Fibroblast of the aortic adventitia (primary cell): ENCODE measurements around the gene KIN. TPM values are rescaled to one million over a fixed set of nuclear protein-coding genes. Genes with fewer than 3 reads are reported as not detected.

Source experiments
- DNase-seq: peaks from one replicate; pipeline ENCODE4 v3.0.0-alpha.2; 2010; ENCODE audit warnings: low read depth
- H3K4me3 ChIP-seq: 2 replicates; pipeline ENCODE4 v1.5.1; 2011; ENCODE audit warnings: low read depth, mild to moderate bottlenecking, control low read depth, low read length, moderate library complexity
- CTCF ChIP-seq: IDR thresholded peaks from 2 replicates; pipeline ENCODE4 v1.5.1; 2011; ENCODE audit warnings: mild to moderate bottlenecking, low read length, control low read depth, inconsistent platforms; ENCODE audit not compliant: insufficient read depth
- total RNA-seq: library from RNA; depleted of rRNA; stranded (reverse); fragments of >200 nt; gene quantifications from 2 replicates; pipeline ENCODE4 v1.2.3, GENCODE V29; 2012; ENCODE audit warnings: low replicate concordance

The KIN gene, protein sequence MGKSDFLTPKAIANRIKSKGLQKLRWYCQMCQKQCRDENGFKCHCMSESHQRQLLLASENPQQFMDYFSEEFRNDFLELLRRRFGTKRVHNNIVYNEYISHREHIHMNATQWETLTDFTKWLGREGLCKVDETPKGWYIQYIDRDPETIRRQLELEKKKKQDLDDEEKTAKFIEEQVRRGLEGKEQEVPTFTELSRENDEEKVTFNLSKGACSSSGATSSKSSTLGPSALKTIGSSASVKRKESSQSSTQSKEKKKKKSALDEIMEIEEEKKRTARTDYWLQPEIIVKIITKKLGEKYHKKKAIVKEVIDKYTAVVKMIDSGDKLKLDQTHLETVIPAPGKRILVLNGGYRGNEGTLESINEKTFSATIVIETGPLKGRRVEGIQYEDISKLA
- total RNA-seq, result 7.0 and 55.2 TPM in 2 replicates

- TF ChIP-seq CTCF, result no peak
- peak within 1 kb of the TSS; percentile 98 for H3K4me3 ChIP-seq
- DNase-seq, result peak; percentile 97
These were observed at the start of gene KIN, which contains the start of gene ATP5F1C for GRCh38 chr10:7787857-7788638. KIN (minus strand) TSS chr10:7787993; CDS start chr10:7787933, 60 bp downstream. ATP5F1C (plus strand) TSS chr10:7788177; CDS start chr10:7788208, 31 bp downstream.

DNA sequence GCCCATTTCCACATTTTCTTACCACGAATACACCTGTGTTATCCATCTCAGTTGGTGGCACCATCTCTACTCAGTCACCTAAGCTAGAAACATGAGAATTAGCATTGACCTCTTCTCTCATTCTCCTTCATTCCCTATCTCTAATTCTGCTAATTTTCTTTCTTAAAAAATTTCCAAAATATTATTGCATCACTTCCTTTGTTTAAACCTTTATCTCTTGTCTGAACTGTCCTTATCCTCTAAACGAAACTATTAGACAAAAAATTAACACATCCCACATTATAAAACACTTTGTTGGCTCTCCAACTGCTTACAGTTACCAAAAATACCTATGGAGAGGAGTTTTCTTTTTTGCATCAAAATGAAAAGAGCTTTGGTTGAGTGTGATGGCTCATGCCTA, 48.8 kb upstream of the KIN start:
- H3K4me3 ChIP-seq, result no peak overlapping the region
- no peak for DNase-seq
- no peak for TF ChIP-seq CTCF

DNA sequence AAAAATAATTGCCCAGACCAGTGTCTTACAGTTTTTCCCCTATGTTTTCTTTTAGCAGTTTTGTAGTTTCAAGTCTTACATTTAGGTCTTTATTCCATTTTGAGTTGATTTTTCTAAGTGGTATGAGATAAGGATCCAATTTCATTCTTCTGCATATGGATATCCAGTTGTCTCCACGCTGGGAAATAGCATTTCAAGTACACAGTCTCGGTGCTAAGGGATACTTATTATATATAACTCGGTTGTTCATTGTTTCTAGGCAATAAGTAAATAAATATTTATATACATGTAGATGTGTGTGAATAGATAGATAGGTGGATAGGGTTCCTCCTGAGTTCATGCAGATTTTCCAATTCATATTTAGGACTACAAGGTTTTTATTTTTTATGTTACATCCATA, 46.5 kb upstream of the KIN start:
- no peak for DNase-seq
- TF ChIP-seq CTCF, result no peak
- no peak overlapping the region for H3K4me3 ChIP-seq

- no peak for DNase-seq
- TF ChIP-seq CTCF, result no peak
- H3K4me3 ChIP-seq, result no peak overlapping the region
These were observed 45.4 kb upstream of the KIN start for GRCh38 chr10:7833210-7833609.

DNA sequence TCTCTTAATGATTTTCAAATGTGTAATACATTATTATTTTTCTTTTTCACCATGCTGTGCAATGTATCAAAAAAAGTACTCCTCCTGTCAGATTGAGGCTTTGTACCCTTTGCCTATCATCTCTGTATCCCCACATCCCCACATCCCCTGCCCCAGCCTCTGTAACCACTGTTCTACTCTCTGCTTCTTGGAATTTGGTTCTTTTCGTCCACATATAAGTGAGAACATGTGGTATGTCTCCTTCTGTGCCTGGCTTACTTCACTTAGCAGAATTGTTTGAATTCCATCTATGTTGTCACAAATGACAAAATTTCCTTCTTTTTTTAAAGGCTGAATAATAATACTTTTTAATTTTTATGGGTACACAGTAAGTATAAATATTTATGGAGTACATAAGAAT, 44.3 kb upstream of the KIN start:
- DNase-seq, result no peak
- no peak overlapping the region for H3K4me3 ChIP-seq
- no peak for TF ChIP-seq CTCF

DNA sequence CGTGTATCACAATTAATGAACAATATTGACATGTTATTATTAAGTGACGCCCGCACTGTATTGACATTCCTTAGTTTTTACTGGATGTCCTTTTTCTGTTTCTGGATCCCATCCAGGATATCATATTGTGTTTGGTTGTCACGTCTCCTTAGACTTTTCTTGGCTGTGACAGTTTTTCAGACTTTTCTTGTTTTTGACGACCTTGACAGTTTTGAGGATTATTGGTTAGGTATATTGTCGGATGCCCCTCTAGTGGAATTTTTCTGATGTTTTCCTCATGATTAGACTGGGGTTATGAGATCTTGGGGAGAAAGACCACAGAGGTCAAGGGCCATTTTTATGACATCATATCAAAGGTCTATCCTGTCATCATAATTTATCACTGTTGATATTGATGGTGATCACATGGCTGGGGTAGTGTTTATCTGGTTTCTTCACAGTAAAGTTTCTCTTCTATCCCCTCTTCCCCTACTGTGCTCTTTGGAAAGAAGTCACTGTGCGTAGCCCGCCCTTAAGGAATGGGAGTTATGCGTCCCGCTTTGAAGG, 41.6 kb upstream of the KIN start:
- no peak for TF ChIP-seq CTCF
- no peak overlapping the region for H3K4me3 ChIP-seq
- DNase-seq, result no peak
